Posterior cingulate gyrus (tissue), 11 donors: Measurements from ENCODE around the gene SLC9A4.

Source experiments
- DNase-seq, 10 donors: peaks; one replicate each; pipeline versions ENCODE4 v3.0.0 to v3.0.0-alpha.2; 2020 to 2021; ENCODE audit warnings: mixed read lengths in 3 of 10
- intact Hi-C: fragments of 100-400 bp; cut with DNase I; formaldehyde crosslinking; loops from one replicate; pipeline ENCODE4 v1.15.1; 2023

The SLC9A4 gene

DNA sequence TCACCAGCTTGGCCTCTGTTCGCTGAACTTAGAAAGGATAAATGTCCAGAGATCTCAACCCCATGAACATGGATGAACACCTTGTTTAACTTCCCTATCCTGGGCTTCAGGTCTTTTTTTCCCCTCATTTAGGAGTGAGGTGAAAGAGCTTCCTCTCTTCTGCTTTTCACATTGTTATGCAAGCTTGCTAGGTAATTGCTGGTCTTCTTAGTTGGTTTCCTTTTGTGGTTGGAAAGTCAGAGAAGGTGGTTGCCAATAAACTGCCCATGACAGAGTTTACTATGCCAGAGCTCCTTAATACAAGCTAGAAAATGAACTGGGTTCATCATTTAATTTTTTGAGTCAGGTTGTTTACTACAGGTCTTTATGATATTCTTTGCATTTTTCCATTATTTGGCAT, 16.6 kb downstream of the SLC9A4 start:
- intact Hi-C loops, result no loop called here
- no peak for DNase-seq

DNA sequence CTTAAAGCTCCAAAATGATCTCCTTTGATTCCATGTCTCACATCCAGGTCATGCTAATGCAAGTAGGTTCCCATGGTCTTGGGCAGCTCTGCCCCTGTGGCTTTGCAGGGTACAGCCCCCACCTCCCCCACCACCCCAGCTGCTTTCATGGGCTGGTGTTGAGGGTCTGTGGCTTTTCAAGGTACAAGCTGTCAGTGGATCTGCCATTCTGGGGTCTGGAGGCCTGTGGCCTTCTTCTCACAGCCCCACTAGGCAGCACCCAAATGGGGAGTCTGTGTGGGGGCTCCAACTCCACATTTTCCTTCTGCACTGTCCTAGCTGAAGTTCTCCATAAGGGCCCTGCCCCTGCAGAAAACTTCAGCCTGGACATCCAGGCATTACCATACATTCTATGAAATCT, 19.0 kb downstream of the SLC9A4 start:
- DNase-seq, result no peak
- intact Hi-C loops, result no loop called here

DNA sequence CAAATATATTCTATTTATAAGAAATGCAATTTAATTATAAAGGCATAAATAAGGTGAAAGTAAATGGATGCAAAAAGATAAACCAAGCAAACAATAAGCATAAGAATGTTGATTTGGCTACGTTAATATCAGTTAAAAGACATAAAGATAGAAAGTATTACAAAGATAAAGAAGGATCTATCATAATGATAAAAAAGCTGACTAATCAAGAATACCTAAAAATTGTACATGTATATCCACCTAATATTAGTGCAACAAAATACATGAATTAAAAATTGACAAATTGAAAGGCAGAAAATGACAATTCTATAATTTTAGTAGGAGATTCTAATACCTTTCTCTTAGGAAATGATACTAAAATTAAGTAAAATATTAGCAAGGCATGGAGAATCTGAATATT, 21.5 kb downstream of the SLC9A4 start:
- DNase-seq, result no peak
- intact Hi-C loops, result no loop called here

DNA sequence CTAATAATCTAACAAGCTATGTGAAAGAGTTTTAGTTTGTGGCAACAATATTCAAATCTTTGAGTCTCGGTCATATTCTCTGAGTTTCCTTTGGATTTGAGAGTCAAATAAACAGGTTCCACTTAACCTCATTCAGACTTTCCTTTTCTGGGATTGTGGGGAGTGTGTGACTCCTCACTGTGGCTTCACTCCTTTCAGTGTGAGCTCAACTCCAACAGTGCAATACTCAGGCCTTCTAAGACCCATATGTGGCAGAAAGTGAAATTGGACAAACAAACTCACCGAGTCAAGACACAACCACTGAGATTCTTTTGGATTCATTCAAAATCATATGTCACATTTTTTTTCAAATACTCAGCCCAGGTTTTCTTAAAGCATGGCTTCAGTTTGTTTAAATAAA, 25.4 kb downstream of the SLC9A4 start:
- intact Hi-C loops, result no loop called here
- DNase-seq, result no peak

DNA sequence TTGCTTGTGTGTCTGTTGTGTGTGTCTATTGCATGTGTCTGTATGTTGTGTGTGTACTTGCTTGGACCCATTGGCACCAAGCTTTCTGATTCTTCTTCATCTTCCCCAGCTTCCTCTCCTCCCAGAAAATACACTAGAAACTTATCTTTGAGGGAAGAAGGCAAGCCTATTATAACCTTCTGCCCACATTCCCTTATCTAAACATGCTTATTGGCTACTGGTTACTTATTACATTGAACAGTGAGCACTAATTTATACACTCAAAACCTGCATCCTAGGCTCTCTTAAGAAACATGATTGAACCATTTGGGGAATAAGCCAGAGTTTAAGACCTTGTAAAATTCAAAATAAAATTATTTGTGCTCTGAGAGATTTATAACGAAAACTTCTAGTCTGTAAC, 26.5 kb downstream of the SLC9A4 start:
- DNase-seq, result no peak
- intact Hi-C loops, result no loop called here

GRCh38 chr2:102502576-102502975, 29.6 kb downstream of the SLC9A4 start:
- DNase-seq, result no peak
- intact Hi-C loops, result no loop called here

GRCh38 chr2:102504833-102505232, 31.8 kb downstream of the SLC9A4 start:
- DNase-seq, result no peak
- intact Hi-C loops, result no loop called here

DNA sequence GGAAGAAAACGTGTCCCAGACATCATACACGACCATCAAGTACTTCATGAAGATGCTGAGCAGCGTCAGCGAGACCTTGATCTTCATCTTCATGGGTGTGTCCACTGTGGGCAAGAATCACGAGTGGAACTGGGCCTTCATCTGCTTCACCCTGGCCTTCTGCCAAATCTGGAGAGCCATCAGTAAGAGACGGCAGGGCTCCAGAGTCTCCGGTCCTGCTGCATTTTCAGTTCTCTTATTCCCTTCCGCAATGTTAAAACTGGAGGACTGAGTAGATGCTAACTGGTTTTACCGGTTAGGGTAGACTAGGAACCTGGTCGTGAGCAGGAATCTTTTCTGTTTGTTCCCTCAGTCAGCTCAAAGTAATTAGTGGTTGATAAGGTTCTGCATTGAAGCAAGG, 32.3 kb downstream of the SLC9A4 start:
- DNase-seq, result no peak

GRCh38 chr2:102506743-102507142, 33.7 kb downstream of the SLC9A4 start:
- DNase-seq, result no peak
- intact Hi-C loops, result no loop called here

More for the DNA sequence above, 32.3 kb downstream of the SLC9A4 start:
- intact Hi-C loops, result no loop called here

GRCh38 chr2:102508863-102509262, 35.8 kb downstream of the SLC9A4 start:
- intact Hi-C loops, result no loop called here
- no peak for DNase-seq

DNA sequence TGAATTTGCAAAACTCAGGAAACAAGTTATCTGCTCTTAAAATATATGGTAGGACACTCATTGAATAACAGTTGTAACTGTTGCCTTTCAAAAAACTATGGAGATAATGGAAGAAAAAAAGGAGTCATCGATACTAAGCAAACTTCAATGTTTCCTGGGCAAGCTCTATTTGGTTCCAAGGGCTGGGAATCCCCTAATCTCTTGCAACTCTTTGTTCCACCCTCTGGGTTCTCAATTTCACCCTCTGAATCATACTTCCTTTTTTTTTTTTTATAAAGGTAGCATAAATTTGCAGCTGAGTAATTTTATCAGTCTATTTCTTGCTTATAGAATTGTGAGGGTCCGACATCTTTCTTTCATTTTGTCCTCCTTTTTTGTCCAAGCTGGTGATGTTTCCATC, 36.7 kb downstream of the SLC9A4 start:
- no peak for DNase-seq
- intact Hi-C loops, result no loop called here

GRCh38 chr2:102510791-102511575, 38.0 kb downstream of the SLC9A4 start:
- no peak for DNase-seq
- intact Hi-C loops, result no loop called here

GRCh38 chr2:102512161-102512560, 39.1 kb downstream of the SLC9A4 start:
- DNase-seq, result no peak
- intact Hi-C loops, result no loop called here

GRCh38 chr2:102513355-102513939, 40.4 kb downstream of the SLC9A4 start:
- intact Hi-C loops, result no loop called here
- DNase-seq, result no peak

- no peak for DNase-seq
- intact Hi-C loops, result no loop called here
Observed at GRCh38 chr2:102514061-102514785, 41.2 kb downstream of the SLC9A4 start.

- intact Hi-C loops, result no loop called here
- no peak for DNase-seq
Observed at GRCh38 chr2:102515851-102516250, 42.8 kb downstream of the SLC9A4 start.

DNA sequence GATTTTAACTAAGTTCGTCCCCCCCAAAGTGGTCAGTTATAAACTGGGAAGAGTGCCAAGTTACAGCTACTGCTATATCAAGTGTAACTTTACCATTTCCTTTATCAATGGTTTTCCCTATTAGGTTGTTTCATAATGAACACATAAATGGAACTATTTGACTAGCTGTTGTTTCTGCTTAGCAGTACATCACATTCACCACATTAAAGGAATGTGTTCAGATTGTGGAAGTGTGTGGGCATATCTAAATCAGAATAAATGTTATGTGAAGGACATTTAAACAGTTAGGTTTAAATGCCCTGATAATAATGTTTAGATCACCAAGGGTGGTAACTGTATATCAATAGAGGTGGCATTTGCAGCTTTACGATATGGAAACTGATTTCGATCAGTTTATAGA, 45.1 kb downstream of the SLC9A4 start:
- no peak for DNase-seq
- intact Hi-C loops, result no loop called here

DNA sequence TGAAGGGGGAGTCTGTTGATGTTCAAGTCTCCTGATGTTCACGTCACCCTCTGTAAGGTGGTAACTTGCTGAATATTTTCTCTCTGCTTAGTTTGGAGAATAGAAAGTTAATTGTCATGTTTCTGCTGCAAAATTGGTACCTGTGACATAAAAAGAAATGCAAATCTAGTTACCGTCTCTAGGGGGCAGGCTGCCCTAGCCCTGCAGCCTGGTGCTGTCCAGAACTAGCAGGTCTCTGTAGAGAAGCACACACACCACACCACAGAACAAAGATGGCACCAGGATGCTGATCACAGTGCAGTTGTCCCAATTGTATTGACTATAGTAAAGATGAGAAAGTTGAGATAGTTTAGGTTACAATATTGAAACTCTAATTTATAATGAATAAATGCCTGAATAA, 47.0 kb downstream of the SLC9A4 start:
- DNase-seq, result no peak
- intact Hi-C loops, result loop anchor here (10.0 kb wide), 1 partner anchor 95 kb away; the partner anchor contains the start of gene SLC9A2

DNA sequence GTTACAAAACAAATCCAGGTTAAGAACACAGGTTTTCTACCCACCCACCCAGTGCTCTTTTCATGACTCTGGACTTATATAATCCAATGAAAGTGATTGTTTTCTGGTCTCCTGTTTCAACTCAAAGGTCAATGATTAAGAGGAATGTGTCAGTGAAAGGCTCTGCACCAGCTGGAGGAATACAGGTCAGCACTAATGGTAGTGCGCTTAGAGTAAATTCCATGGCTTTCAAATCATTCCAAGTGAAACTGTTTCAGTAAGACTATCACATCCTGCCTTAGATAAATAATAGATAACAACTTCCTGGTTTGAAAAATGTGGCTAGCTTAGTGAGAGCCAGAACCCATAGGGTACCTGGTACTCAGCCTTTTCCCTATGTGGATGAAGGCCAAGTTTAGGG, 47.8 kb downstream of the SLC9A4 start:
- intact Hi-C loops, result loop anchor here (10.0 kb wide), 1 partner anchor 94 kb away; the partner anchor contains the start of gene SLC9A2
- no peak for DNase-seq

- DNase-seq, result no peak
- intact Hi-C loops, result loop anchor here (10.0 kb wide), 1 partner anchor 93 kb away; the partner anchor contains the start of gene SLC9A2
Observed at GRCh38 chr2:102522162-102522561, 49.1 kb downstream of the SLC9A4 start.

DNA sequence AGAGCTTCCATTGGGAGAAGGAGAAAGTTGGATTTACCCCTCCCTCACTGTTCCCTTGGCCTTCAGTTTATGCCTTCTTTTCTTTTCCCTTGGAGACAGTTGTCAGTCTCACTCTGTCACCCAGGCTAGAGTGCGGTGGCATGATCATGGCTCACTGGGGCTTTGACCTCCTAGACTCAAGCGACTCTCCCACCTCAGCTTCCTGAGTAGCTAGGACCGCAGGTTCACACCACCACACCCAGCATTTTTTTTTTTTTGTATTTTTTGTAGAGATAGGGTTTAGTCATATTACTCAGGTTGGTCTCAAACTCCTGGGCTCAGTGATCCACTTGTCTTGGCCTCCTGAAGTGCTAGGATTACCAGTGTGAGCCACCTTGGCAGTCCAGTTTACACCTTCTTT, 49.9 kb downstream of the SLC9A4 start:
- intact Hi-C loops, result loop anchor here (10.0 kb wide), 1 partner anchor 92 kb away; the partner anchor contains the start of gene SLC9A2
- DNase-seq, result no peak
